MG63 (cell line): ENCODE measurements around the gene PPL. TPM values are rescaled to one million over a fixed set of nuclear protein-coding genes. Genes with fewer than 3 reads are reported as not detected.
"Not testable (repeated sequence)": the region's sequence is repeated elsewhere in the genome, so short reads cannot be mapped to it uniquely, and the experiment has no call there.

Experiments used
- DNase-seq: peaks from one replicate; pipeline ENCODE4 v3.0.0-alpha.2; 2020
- H3K27me3 ChIP-seq: fragments of 250-450 bp; sonication (Bioruptor Pico); 2 replicates; pipeline ENCODE4 v1.5.1; 2020; ENCODE audit warnings: mild to moderate bottlenecking, moderate library complexity
- H3K36me3 ChIP-seq: fragments of 250-450 bp; sonication (Bioruptor Pico); 2 replicates; pipeline ENCODE4 v1.5.1; 2020; ENCODE audit warnings: mild to moderate bottlenecking, moderate library complexity
- H3K4me3 ChIP-seq: fragments of 250-450 bp; sonication (Bioruptor Pico); 2 replicates; pipeline ENCODE4 v1.5.1; 2020; ENCODE audit warnings: mild to moderate bottlenecking, moderate library complexity
- H3K9me3 ChIP-seq: fragments of 250-450 bp; sonication (Bioruptor Pico); 2 replicates; pipeline ENCODE4 v1.5.1; 2020; ENCODE audit warnings: mild to moderate bottlenecking, moderate library complexity
- total RNA-seq: library from RNA; depleted of rRNA; stranded (reverse); fragments of >200 nt; shearing (Covaris generic); gene quantifications from 2 replicates; pipeline ENCODE4 v1.2.3, GENCODE V29; 2014; ENCODE audit warnings: low replicate concordance

The PPL gene
- total RNA-seq, 1 experiment from 2014 or later: 0.36 TPM

DNA sequence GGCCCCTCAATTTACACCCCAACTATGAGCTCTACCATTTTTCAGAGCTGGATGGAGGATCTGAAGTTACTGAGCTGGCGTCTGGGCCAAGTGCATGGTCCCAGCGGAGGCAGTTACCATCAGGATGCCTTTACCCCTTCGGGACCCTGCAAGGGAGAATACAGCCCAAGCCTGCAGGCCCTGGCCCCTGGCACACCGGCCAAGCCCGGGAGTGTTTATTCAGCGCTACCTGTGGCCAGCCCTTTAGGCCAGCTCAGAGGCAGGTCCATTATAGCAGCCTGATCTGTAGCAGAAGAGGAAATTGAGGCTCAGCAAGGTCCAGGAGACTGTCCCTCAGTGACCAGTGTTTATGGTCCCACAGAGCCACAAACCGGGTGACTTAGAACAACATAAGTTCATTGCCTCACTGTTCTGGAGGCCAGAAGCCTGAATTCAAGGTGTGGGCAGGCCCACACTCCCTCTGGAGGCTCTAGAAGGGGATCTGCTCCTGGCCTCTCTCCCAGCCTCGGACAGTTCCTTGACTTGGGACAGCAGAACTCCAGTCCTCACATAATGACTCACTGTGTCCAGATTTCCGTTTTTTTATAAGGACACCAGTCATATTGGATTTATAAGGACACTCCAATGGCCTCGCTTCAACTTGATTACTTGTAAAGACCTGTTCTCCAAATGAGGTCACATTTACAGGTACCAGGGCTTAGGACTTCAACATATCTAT is 29.9 kb upstream of the PPL start:
- Histone ChIP-seq H3K27me3 (peaks cover 18% of the 10 kb centered on the region), H3K36me3 (no peaks in the 10 kb centered on the region), H3K9me3 (no peaks in the 10 kb centered on the region), H3K4me3 (no peak overlapping the region)
- no peak for DNase-seq

DNA sequence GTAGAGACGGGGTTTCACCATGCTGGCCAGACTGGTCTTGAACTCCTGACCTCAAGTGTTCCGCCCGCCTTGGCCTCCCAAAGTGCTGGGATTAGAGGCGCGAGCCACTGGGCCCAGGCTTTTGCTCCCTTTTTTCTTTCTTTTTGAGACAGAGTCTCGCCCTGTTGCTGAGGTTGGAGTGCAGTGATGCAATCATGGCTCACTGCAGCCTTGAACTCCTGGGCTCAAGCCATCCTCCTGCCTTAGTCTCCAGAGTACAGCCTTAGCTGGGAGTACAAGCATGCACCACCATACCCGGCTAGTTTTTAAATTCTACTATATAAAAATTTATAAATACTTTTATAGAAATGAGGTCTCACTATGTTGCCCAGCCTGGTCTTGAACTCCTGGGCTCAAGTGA is 26.6 kb upstream of the PPL start:
- H3K9me3 ChIP-seq, DNase-seq, H3K4me3 ChIP-seq, H3K36me3 ChIP-seq: not testable (repeated sequence)
- H3K27me3 ChIP-seq: peaks cover 13% of the 10 kb centered on the region

DNA sequence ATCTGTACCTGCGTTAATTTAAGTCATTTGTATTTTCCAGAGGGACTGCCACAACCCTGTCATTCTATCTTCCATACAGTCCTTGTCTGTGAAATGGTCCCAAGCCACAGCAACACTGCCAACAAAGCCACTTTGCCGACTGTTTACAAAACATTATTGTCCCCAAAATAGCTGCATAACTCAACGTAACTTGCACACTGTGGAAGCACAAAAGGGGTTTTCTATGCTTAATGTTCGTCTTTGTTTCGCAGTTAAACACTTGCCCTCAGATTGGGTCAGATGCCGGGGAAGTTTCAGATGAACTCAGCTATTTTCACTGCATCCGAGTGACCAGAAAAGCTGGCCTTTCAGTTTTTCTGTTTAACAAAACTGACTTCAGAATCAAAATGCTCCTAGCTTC is 25.8 kb upstream of the PPL start:
- H3K9me3 ChIP-seq: no peaks in the 10 kb centered on the region
- no peak for DNase-seq
- H3K4me3 ChIP-seq: no peak overlapping the region
- H3K36me3 ChIP-seq: no peaks in the 10 kb centered on the region
- peaks cover 15% of the 10 kb centered on the region for H3K27me3 ChIP-seq

DNA sequence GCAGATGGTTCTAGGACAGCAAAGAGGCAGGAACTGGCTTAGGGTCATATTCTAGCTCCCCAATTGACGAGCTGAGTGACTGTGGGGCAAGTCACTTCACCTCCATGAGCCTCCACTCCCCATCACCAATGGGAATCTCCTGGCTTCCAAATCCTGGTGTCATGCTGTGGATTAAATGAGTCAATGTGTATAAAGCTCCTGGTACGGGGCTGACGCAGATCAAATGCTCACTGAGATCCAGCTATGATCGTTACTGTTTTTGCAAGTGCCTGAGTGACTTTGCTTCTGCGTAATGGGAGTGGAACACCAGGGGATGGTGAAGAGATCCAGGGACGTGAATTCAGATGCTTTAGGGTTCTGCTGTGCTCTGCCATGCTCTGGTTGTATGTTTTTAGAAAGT is 23.6 kb upstream of the PPL start:
- H3K36me3 ChIP-seq: no peaks in the 10 kb centered on the region
- no peak overlapping the region for H3K4me3 ChIP-seq
- H3K27me3 ChIP-seq: peaks cover 15% of the 10 kb centered on the region
- H3K9me3 ChIP-seq: no peaks in the 10 kb centered on the region
- no peak for DNase-seq

DNA sequence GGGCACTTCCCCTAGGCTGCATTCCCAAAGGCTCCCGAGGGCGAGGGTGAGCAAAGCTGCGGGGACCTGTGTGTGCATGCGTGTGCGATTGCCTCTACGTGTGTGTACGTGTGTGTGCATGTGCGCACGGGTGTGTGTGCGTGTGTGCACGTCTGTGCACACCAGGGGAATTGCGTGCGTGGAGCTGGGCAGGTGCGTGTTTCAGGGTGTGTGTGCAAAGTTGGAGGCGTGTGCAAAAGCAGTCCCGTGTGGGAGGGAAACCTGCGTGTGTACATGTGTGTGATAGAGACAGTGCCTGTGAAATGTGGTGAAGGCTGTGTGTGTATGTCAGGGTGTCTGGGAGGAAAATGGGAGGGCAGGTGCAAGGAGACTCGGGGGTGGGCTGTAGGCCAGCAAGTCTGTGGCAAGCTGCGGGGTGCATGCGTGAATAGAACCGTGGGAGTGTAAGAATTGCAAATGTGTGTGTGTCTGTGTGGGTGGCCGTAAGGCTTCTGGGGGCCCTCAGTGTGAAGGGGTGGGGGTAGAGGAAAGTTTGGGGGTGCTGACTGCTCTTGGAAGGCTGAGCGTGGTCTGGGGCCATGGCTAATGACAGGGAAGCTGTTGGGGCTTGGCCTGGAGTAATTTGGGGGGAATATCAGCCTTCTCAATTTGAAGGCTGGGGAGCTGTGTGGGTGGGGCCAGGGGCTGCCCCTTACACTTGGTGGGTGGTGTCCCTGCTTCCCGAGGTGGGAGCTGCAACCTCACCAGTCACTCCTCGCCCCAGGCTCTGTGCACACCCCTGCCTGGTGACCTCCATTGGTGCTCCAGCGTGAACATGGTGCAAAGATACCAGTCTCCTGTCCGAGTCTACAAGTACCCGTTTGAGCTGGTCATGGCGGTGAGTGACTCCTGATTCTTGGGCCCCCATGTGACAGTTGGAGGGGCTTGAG is 21.8 kb upstream of the PPL start:
- peaks cover 15% of the 10 kb centered on the region for H3K27me3 ChIP-seq
- H3K4me3 ChIP-seq: peak overlapping the region; percentile 48
- H3K36me3 ChIP-seq: no peaks in the 10 kb centered on the region
- DNase-seq: no peak
- no peaks in the 10 kb centered on the region for H3K9me3 ChIP-seq

DNA sequence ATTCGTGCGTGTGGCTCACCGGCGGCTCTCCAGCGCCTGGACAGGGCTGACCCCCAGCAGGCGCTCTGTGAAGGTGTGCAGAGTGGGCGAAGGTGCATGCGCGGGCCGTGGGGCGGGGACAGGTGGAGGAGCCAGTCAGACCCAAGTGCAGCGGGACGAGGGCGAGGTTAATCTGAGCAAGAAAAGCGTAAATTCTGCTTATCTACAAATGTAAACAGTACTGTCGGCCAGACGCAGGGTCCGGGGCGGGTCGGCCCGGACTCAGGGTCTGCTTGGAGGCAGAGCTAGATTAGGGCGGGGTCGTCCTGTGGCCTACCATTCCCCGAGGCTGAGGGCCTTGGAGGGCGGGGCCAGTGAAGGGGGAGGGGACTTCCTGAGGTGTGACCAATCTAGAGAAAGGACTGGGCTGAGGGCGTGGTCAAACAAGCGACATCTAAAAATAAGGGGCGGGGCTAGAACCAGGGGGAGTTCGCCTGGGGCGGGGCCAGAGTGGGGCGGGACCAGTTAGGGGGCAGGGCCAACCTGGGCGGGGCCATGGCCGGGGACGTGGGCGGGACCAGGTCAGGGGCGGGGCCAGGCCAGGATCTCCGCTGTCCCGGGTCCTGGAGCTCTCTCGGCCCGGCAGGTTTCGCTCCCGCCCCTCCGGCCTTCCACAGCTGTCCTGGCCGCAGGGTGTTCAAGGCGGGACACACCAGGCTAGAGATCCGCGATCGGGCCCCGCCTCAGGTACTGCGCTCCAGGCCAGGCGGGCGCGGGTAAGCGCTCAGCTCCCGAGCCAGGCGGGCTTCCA is 21.0 kb upstream of the PPL start, which contains the start of gene SEC14L5:
Gene SEC14L5 (plus strand): TSS at position 611 of the 790 bp plus-strand sequence. CDS start 994 bp downstream, outside the sequence.
- Histone ChIP-seq H3K4me3 (peak within 1 kb of the TSS; percentile 48), H3K27me3 (peaks cover 15% of the 10 kb centered on the region), H3K36me3 (no peaks in the 10 kb centered on the region), H3K9me3 (no peaks in the 10 kb centered on the region)
- DNase-seq: peak; percentile 96

DNA sequence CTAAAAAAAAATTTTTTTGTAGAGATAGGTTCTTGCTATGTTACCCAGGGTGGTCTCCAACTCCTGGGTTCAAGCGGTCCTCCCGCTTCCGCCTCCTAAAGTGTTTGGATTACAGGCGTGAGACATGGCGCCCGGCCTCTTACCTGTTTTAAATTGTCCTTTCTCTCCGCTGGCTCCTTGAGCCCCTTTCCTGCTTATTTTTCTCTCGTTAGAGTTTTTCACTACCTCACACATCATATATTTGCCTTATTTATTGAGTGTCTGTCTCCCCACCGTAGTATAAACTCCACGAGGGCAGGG is 20.4 kb upstream of the PPL start:
- Histone ChIP-seq H3K4me3 (peak overlapping the region; percentile 40), H3K27me3 (peaks cover 15% of the 10 kb centered on the region), H3K36me3 (no peaks in the 10 kb centered on the region), H3K9me3 (no peaks in the 10 kb centered on the region)
- no peak for DNase-seq

DNA sequence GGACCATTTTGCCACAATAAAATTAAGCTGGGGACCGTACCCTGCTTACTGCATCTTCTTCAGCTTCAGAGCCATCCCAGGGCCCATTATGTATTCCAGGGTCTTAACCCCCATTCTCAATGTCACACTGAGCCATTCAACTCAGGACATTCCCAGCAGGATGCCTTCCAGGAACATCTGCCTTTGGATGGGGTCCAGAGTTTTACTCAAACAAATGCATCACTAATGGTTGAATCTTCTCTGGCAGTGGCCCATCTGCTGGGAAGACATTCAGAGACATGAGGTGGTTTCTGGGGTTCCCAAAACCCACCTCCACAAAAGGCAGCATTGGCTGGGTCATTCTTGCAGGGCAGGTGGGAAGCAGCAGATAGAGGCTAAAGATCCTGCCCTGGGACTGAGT is 17.8 kb upstream of the PPL start:
- peaks cover 12% of the 10 kb centered on the region for H3K27me3 ChIP-seq
- no peak overlapping the region for H3K4me3 ChIP-seq
- H3K36me3 ChIP-seq: no peaks in the 10 kb centered on the region
- no peak for DNase-seq
- H3K9me3 ChIP-seq: no peaks in the 10 kb centered on the region

DNA sequence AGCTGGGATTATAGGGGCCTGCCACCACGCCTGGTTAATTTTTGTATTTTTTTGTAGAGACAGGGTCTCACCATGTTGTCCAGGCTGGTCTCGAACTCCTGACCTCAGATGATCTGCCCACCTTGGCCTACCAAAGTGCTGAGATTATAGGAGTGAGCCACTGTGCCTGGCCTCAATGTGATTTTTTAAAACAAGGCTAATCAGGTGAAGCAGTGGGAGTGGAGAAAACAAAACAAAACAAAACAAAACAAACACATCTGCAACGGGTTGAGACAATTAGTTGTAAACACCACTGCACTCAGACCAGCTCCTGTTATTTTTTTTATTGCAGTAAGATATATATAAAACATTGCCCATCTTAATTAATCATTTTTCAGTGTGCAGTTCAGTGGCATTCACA is 14.6 kb upstream of the PPL start:
- H3K27me3 ChIP-seq, H3K36me3 ChIP-seq, H3K9me3 ChIP-seq, DNase-seq, H3K4me3 ChIP-seq: not testable (repeated sequence)

DNA sequence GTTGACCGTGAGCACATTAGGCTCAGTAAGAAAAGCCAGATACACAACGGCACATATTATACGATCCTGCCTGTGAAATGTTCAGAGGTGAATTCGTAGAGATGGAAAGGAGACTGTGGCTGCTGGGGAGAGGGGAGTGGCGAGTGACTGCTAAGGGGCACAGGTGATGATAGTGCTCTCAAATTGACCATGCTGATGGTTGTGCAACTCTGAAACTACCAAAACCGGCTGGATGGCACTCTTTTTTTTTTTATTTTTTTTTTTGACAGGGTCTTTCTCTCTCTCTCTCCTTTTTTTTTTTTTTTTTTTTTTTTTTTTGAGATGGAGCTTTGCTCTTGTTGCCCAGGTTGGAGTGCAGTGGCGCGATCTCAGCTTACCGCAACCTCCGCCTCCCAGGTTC is 13.0 kb upstream of the PPL start:
- no peak for DNase-seq
- no peaks in the 10 kb centered on the region for H3K9me3 ChIP-seq
- no peaks in the 10 kb centered on the region for H3K27me3 ChIP-seq
- no peaks in the 10 kb centered on the region for H3K36me3 ChIP-seq
- H3K4me3 ChIP-seq: no peak overlapping the region

DNA sequence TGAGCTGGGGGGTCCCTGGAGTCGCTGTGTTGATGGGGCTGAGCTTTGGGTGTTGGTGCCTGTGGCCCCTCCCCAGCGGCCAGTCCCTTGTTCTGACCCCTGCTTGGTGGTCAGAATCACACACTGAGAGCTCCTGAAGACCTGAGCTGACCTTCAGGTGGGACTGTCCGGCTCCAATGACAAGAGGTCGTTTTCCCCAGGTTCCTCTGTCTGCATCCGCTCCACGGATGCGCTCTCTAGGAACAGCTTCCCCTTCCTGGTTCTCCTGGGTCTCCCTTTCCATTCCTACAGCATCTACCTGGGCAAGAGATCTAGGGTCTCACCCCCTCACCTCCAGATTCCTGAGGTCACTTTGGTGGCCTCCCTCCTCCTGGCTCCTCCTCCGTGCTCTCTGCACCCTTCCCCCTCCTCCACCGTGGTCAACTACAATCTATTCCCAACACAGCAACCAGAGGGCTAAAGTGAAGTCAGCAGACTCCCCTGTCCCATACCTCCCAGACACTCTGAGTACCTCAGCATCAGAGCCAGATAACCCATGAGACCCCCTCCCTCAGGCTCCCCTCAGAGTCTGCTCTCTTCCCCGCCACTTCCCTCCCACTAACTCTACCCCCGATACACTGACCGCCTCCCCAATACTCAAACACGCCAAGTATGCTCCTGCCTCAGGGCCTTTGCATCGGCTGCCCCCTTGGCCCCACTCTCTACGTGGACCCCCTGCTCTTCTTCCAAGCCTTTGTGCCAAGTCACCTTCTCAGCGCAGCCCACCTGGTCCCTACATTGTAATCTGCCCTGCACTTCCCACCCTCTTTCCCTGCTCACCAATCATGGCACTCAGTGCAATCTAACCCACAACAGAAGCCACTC is 12.2 kb upstream of the PPL start:
- no peaks in the 10 kb centered on the region for H3K27me3 ChIP-seq
- H3K36me3 ChIP-seq: no peaks in the 10 kb centered on the region
- no peak overlapping the region for H3K4me3 ChIP-seq
- no peak for DNase-seq
- H3K9me3 ChIP-seq: no peaks in the 10 kb centered on the region

DNA sequence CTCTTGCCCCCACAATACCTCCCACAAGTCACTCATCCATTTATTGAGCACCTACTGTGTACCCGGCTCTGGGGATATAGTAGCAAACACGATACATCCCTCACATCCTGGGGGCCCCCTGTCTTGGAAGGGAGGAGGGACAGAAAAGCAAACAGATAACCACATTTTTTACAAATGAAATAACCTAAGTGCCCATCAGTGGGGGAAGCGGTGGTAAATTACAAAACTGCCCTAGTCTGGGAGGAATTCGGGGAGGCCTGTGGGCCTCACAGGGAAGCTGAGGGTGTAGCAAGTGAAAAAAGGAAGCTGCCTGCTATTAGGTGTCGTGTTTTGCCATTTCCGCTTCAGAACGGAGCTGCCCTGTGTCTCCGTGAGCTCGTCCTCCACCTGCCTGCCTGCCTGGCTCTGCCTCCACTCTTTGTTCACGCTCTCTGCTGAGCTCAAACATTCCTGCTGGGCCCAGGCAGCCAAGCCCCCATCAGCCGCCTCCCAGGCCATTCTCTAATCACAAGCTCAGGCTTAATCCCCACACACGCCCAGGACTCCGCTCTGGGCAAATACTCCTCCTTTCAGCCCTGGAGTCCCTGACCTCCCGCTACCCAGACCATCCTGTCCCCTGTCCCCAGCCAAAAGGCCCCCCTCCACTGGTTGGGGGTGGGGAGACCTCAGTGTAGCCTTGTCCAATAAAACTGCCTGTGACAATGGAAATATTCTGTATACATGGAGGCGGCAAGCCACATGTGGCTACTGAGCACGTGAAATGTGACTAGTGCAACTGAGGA is 11.0 kb upstream of the PPL start:
- no peaks in the 10 kb centered on the region for H3K27me3 ChIP-seq
- no peak for DNase-seq
- H3K4me3 ChIP-seq: no peak overlapping the region
- no peaks in the 10 kb centered on the region for H3K9me3 ChIP-seq
- H3K36me3 ChIP-seq: no peaks in the 10 kb centered on the region

DNA sequence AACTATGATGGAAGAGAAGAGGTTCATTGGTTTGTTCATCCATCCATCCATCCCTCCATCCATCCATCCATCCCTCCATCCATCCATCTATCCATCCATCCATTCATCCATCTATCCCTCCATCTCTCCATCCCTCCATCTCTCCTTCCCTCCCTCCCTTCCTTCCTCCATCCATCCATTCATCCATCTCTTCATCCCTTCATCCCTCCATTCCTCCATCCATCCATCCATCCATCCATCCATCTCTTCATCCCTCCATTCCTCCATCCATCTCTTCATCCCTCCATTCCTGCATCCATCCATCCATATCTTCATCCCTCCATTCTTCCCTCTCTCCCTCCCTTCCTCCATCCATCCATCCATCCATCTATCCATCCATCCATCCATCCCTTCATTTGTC is 10.0 kb upstream of the PPL start:
- DNase-seq: no peak
- Histone ChIP-seq H3K27me3 (no peaks in the 10 kb centered on the region), H3K9me3 (no peaks in the 10 kb centered on the region), H3K4me3 (no peak overlapping the region), H3K36me3 (no peaks in the 10 kb centered on the region)

DNA sequence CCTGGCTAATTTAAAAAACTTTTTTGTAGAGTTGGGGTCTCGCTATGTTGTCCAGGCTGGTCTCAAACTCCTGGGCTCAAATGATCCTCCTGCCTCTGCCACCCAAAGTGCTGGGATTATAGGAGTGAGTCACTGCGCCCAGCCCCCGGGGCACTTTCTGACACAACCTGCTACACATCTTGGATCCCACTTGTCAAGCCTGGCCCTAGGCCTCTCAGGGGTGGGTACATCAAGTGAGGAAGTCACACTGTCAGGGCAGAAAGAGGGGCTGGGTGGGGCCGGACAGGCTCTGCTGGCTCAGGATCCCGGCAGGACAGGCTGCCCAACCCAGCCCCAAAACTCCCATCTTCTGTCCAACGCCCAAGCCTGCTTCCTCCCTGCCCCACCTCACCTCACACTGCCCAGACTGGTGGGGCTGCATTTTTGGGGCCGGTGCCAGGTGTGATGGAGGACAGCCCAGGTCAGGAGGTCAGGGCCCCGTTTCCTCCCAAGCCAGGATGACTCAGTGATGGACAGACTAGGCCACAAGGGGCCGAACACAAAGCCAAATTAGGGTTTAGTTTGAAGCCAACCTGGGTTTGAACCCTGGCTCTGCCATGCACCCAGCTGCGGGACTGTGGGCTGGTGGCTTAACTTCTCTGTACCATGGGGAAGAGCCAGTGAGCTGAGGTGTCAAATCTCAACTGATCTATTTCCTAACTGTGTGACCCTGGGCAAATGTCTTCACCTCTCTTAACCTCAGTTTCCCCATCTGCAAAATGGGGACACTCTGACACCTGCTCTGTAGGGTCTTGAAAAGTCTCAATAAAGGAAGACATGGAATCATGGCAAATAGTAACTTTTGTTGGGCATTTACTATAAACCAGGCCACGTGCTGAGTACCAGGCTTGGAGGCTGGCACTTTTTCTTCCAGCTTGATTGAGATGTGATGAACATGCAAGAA is 8.9 kb upstream of the PPL start:
- DNase-seq: peak; percentile 99
- no peaks in the 10 kb centered on the region for H3K27me3 ChIP-seq
- no peaks in the 10 kb centered on the region for H3K36me3 ChIP-seq
- no peaks in the 10 kb centered on the region for H3K9me3 ChIP-seq
- H3K4me3 ChIP-seq: no peak overlapping the region
